SK-N-SH treated with all-trans-retinoic acid at 6 μM for 48 hours (cell line): ENCODE results near the gene ARID4B.

Source experiments
- ATAC-seq: fragments of 200-7000 bp; cut with Tn5 transposase; 3 replicates; pipeline ENCODE4 v1.9.1; 2020; ENCODE audit warnings: mild to moderate bottlenecking, moderate library complexity
- ARNTL ChIP-seq: fragments of 450-650 bp; formaldehyde crosslinking; IDR thresholded peaks from 2 replicates; pipeline ENCODE4 v1.5.0; 2020; ENCODE audit warnings: low read depth, mild to moderate bottlenecking, moderate library complexity, borderline replicate concordance
- BACH2 ChIP-seq: fragments of 250-450 bp; sonication (Bioruptor Pico); IDR thresholded peaks from 2 replicates; pipeline ENCODE4 v1.9.0; 2021; ENCODE audit warnings: mild to moderate bottlenecking, borderline replicate concordance
- CREB5 ChIP-seq: fragments of 250-450 bp; sonication (Bioruptor Pico); IDR thresholded peaks from 2 replicates; pipeline ENCODE4 v1.5.1; 2020; ENCODE audit warnings: low read depth, mild to moderate bottlenecking, moderate library complexity
- CSDC2 ChIP-seq: fragments of 250-450 bp; sonication (Bioruptor Pico); IDR thresholded peaks from 2 replicates; pipeline ENCODE4 v1.5.0; 2020; ENCODE audit warnings: mild to moderate bottlenecking, moderate library complexity
- ESRRG ChIP-seq: fragments of 250-450 bp; sonication (Bioruptor Pico); IDR thresholded peaks from 2 replicates; pipeline ENCODE4 v1.6.1; 2021; ENCODE audit warnings: mild to moderate bottlenecking
- GLIS3 ChIP-seq: fragments of 250-450 bp; sonication (Bioruptor Pico); IDR thresholded peaks from 2 replicates; pipeline ENCODE4 v1.5.0; 2020; ENCODE audit warnings: mild to moderate bottlenecking, moderate library complexity
- OSR1 ChIP-seq: fragments of 250-450 bp; sonication (Bioruptor Pico); IDR thresholded peaks from 2 replicates; pipeline ENCODE4 v1.8.0; 2022; ENCODE audit warnings: moderate library complexity, mild to moderate bottlenecking, inconsistent platforms
- PATZ1 ChIP-seq: fragments of 250-450 bp; sonication (Bioruptor Pico); IDR thresholded peaks from 2 replicates; pipeline ENCODE4 v1.8.0; 2020; ENCODE audit warnings: mild to moderate bottlenecking, moderate library complexity, borderline replicate concordance
- POU6F1 ChIP-seq: fragments of 250-450 bp; sonication (Bioruptor Pico); IDR thresholded peaks from 2 replicates; pipeline ENCODE4 v1.8.0; 2021; ENCODE audit warnings: low read depth, mild to moderate bottlenecking, moderate library complexity, borderline replicate concordance
- PPARA ChIP-seq: fragments of 250-450 bp; sonication (Bioruptor Pico); IDR thresholded peaks from 2 replicates; pipeline ENCODE4 v1.5.0; 2020; ENCODE audit warnings: mild to moderate bottlenecking, borderline replicate concordance
- SNAI2 ChIP-seq: fragments of 250-450 bp; sonication (Bioruptor Pico); IDR thresholded peaks from 2 replicates; pipeline ENCODE4 v1.5.0; 2020; ENCODE audit warnings: mild to moderate bottlenecking, moderate library complexity
- TCF4 ChIP-seq: fragments of 250-450 bp; sonication (Bioruptor Pico); IDR thresholded peaks from 2 replicates; pipeline ENCODE4 v1.8.0; 2021; ENCODE audit warnings: mild to moderate bottlenecking, moderate library complexity, borderline replicate concordance
- TOX ChIP-seq: fragments of 250-450 bp; sonication (Bioruptor Pico); IDR thresholded peaks from 2 replicates; pipeline ENCODE4 v1.8.0; 2021; ENCODE audit warnings: mild to moderate bottlenecking, moderate library complexity, borderline replicate concordance
- TSHZ2 ChIP-seq: fragments of 250-450 bp; sonication (Bioruptor Pico); IDR thresholded peaks from 2 replicates; pipeline ENCODE4 v1.5.0; 2020; ENCODE audit warnings: mild to moderate bottlenecking, moderate library complexity
- ZFP3 ChIP-seq: fragments of 250-450 bp; sonication (Bioruptor Pico); IDR thresholded peaks from 2 replicates; pipeline ENCODE4 v1.5.0; 2020; ENCODE audit warnings: mild to moderate bottlenecking, moderate library complexity
- ZFP30 ChIP-seq: fragments of 450-650 bp; formaldehyde crosslinking; IDR thresholded peaks from 2 replicates; pipeline ENCODE4 v1.5.0; 2022; ENCODE audit warnings: mild to moderate bottlenecking, moderate library complexity
- ZNF565 ChIP-seq: fragments of 450-650 bp; formaldehyde crosslinking; conservative IDR thresholded peaks from 2 replicates; pipeline ENCODE4 v1.5.0; 2020; ENCODE audit warnings: low read depth, mild to moderate bottlenecking, moderate library complexity
- ZNF70 ChIP-seq: fragments of 450-650 bp; formaldehyde crosslinking; IDR thresholded peaks from 2 replicates; pipeline ENCODE4 v1.5.0; 2020; ENCODE audit warnings: mild to moderate bottlenecking, moderate library complexity
- ZNF8 ChIP-seq: fragments of 450-650 bp; formaldehyde crosslinking; IDR thresholded peaks from 2 replicates; pipeline ENCODE4 v1.5.0; 2020; ENCODE audit warnings: mild to moderate bottlenecking, moderate library complexity
- TF ChIP-seq, protein P1 (sequence below): fragments of 250-450 bp; sonication (Bioruptor Pico); IDR thresholded peaks from 2 replicates; pipeline ENCODE4 v1.5.1; 2021; ENCODE audit warnings: mild to moderate bottlenecking, moderate library complexity

ARID4B gene

GRCh38 chr1:235151033-235151432 is 176.9 kb downstream of the ARID4B start:
- TF ChIP-seq ZNF70, result no peak
- no peak for TF ChIP-seq ARNTL
- TF ChIP-seq BACH2 (CRISPR knock-in tag), result no peak
- no peak for TF ChIP-seq TCF4 (CRISPR knock-in tag)
- no peak for TF ChIP-seq PPARA (CRISPR knock-in tag)
- TF ChIP-seq, protein P1, sequence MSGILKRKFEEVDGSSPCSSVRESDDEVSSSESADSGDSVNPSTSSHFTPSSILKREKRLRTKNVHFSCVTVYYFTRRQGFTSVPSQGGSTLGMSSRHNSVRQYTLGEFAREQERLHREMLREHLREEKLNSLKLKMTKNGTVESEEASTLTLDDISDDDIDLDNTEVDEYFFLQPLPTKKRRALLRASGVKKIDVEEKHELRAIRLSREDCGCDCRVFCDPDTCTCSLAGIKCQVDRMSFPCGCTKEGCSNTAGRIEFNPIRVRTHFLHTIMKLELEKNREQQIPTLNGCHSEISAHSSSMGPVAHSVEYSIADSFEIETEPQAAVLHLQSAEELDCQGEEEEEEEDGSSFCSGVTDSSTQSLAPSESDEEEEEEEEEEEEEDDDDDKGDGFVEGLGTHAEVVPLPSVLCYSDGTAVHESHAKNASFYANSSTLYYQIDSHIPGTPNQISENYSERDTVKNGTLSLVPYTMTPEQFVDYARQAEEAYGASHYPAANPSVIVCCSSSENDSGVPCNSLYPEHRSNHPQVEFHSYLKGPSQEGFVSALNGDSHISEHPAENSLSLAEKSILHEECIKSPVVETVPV (CRISPR knock-in tag), result no peak
- TF ChIP-seq TSHZ2 (CRISPR knock-in tag), result no peak
- TF ChIP-seq CREB5 (CRISPR knock-in tag), result no peak
- no peak for TF ChIP-seq OSR1 (CRISPR knock-in tag)
- TF ChIP-seq ZNF8 (CRISPR knock-in tag), result no peak
- no peak for TF ChIP-seq ESRRG (CRISPR knock-in tag)
- no peak for TF ChIP-seq CSDC2 (CRISPR knock-in tag)
- no peak for TF ChIP-seq GLIS3 (CRISPR knock-in tag)
- no peak for TF ChIP-seq ZNF565 (CRISPR knock-in tag)
- no peak for TF ChIP-seq PATZ1 (CRISPR knock-in tag)
- no peak for TF ChIP-seq SNAI2
- TF ChIP-seq TOX (CRISPR knock-in tag), result no peak
- no peak for TF ChIP-seq POU6F1 (CRISPR knock-in tag)
- no peak for ATAC-seq

DNA sequence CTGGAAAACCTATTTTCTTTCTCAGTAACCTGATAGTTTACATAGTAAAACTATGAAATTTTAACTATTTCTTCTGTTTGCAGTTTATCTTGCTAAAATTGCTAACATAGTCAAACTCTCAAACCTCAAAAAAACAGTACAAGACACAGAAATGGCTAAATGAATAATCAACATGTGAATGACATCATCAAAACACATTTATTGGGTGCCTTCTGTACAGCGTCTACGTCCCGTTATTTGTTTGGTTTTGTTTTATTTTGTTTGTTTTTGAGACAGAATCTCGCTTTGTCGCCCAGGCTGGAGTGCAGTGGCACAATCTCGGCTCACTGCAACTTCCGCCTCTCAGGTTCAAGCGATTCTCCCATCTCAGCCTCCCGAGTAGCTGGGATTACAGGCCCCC is 178.2 kb downstream of the ARID4B start:
- ATAC-seq, result no peak
- TF ChIP-seq GLIS3 (CRISPR knock-in tag) (no peak), ESRRG (CRISPR knock-in tag) (no peak), CSDC2 (CRISPR knock-in tag) (no peak)

DNA sequence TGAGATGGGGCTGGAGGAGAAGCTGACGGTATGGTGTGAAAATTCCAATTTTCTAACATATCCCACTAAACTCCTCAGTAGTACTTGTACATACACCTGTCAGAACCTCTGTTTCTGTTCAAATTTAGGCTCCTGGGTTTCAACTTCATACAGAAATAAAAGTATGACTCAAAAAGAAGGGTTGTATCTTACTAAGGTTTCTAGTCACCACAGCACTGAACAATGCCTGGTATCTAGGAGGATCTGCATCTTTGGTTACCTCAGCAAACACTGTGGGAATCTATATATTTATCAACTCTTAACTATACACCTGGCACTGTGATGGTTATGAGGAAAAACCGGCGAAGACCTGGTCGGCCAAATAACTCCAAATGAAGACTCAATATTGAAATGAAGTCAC is 180.7 kb downstream of the ARID4B start:
- no peak for TF ChIP-seq ZFP30 (CRISPR knock-in tag)
- TF ChIP-seq, protein P1 (CRISPR knock-in tag), result no peak
- no peak for TF ChIP-seq ZNF565 (CRISPR knock-in tag)
- TF ChIP-seq SNAI2, result no peak
- TF ChIP-seq GLIS3 (CRISPR knock-in tag), result no peak
- no peak for TF ChIP-seq TSHZ2 (CRISPR knock-in tag)
- no peak for TF ChIP-seq ZFP3 (CRISPR knock-in tag)
- TF ChIP-seq POU6F1 (CRISPR knock-in tag), result no peak
- no peak for TF ChIP-seq CSDC2 (CRISPR knock-in tag)
- no peak for TF ChIP-seq ZNF8 (CRISPR knock-in tag)
- no peak for TF ChIP-seq OSR1 (CRISPR knock-in tag)
- ATAC-seq, result no peak
